ELF-1 (cell line): ENCODE results near the gene HERC2.
A peak's percentile ranks its signal among the peaks of the same experiment; 100 is the strongest.
"Not testable (repeated sequence)": the region's sequence is repeated elsewhere in the genome, so short reads cannot be mapped to it uniquely, and the experiment has no call there.

Experiments
- DNase-seq: peaks from one replicate; pipeline ENCODE4 v3.0.0-alpha.2; 2016; ENCODE audit warnings: low read depth, low spot score

Gene HERC2

GRCh38 chr15:28286031-28286430, 35.9 kb downstream of the HERC2 start:
- no peak for DNase-seq

DNA sequence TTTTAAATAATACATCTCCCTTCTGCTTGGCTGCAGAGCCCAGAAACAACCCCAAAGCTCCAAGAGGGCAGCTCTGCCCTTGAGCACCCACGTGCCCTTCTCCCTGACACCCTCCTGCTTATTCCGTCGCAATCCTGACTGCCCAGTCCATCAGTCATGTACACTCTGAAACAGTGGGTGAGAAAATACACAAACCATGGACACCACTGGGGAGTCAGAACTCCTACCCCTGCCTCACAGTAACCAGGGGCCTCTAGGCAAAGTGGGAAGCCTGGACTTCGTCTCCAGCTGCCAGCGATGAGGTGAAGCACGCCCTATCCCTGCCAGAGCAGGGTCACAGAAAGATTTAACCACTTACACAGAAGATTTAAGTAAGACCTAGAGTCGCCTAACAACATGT, 40.1 kb downstream of the HERC2 start:
- peak; percentile 46 for DNase-seq

- DNase-seq: no peak
Measured at GRCh38 chr15:28274635-28275034, 47.3 kb downstream of the HERC2 start.

- DNase-seq: no peak
Measured at GRCh38 chr15:28273873-28274610, 47.9 kb downstream of the HERC2 start.

DNA sequence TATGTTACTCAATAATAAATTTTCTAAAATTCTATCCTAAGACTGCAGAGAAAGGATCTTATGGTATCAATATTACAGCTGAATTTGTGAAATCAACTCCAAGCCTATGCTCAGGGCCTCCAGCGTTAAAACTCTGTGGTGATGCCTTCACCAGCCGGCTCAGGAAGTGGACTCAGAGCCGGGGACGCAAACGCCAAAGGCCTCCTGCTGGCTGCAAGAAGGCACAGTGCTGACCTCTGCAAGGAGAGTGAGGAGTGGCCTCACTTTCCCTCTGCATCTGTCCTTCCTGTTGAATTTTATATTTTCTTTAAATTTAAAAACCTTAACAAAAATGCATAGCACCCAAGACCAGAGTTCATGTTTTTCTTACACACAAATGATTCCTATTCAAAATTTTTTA, 48.5 kb downstream of the HERC2 start:
- DNase-seq: peak; percentile 8

- DNase-seq: no peak
Measured at GRCh38 chr15:28272587-28272986, 49.4 kb downstream of the HERC2 start.

GRCh38 chr15:28271697-28272260, 50.2 kb downstream of the HERC2 start:
- DNase-seq: no peak

GRCh38 chr15:28269097-28269496, 52.9 kb downstream of the HERC2 start:
- DNase-seq: no peak

DNA sequence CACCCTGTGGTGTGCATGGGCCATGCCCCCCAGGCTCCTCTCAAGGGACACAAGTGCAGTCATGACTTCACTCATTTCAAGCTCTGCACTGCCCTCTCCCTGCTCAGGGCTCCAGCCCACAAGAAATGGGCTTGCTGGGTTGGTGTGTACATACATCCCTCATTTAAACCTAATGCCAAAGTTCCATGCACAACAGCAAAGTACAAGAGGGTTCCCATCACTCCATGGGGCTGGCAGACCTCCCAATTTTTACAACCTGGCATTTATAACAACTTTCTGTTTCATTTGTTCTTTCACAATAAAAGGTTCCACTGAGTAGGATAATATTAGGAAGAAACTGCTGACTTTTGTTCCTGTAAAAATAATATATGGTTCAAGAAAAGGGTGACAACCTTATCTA, 54.3 kb downstream of the HERC2 start:
- no peak for DNase-seq

- no peak for DNase-seq
Measured at GRCh38 chr15:28265334-28266019, 56.5 kb downstream of the HERC2 start.

- no peak for DNase-seq
Measured at GRCh38 chr15:28264166-28264565, 57.8 kb downstream of the HERC2 start.

- no peak for DNase-seq
Measured at GRCh38 chr15:28262438-28262837, 59.5 kb downstream of the HERC2 start.

GRCh38 chr15:28260722-28261121, 61.3 kb downstream of the HERC2 start:
- DNase-seq: peak; percentile 17

GRCh38 chr15:28260317-28260716, 61.7 kb downstream of the HERC2 start:
- no peak for DNase-seq

DNA sequence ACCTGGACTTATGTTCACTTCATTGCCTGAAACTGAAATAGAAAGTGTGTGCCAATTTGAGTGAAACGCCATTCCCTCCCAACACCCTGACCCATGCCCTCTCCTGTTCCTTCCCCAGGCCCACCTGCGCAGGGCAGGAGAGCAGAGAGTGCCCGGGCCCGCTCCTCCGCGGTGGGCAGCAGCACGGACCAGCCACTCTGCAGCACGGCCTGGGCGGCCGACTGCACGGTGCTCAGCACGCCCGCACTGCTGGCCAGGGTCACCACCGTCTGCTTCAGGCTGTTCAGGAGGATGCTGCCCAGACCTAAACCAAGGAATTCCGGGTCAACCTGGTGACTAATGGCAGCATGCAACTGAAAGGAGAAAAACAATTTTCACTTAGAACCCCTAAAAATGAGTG, 66.0 kb downstream of the HERC2 start:
- DNase-seq: no peak

- no peak for DNase-seq
Measured at GRCh38 chr15:28252831-28253230, 69.1 kb downstream of the HERC2 start.

GRCh38 chr15:28246605-28247004, 75.4 kb downstream of the HERC2 start:
- no peak for DNase-seq

DNA sequence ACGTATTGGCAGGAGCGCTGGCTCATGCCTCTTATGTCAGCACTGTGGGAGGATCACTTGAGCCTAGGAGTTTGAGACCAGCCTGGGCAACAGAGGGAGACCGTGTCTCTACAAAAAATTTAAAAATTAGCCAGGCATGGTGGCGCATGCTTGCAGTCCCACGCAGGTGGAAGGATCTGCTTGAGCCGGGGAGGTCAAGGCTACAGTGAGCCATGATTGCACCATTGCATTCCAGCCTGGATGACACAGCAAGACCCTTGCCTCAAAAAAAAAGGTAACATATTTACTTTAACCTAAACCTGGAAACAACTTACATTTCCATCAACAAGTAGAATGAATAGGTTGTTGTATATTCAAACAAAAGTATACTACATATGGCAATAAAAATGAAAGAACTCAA, 78.1 kb downstream of the HERC2 start:
- DNase-seq: no peak

GRCh38 chr15:28243399-28243798, 78.6 kb downstream of the HERC2 start:
- no peak for DNase-seq

GRCh38 chr15:28238296-28238695, 83.7 kb downstream of the HERC2 start:
- DNase-seq: not testable (repeated sequence)

DNA sequence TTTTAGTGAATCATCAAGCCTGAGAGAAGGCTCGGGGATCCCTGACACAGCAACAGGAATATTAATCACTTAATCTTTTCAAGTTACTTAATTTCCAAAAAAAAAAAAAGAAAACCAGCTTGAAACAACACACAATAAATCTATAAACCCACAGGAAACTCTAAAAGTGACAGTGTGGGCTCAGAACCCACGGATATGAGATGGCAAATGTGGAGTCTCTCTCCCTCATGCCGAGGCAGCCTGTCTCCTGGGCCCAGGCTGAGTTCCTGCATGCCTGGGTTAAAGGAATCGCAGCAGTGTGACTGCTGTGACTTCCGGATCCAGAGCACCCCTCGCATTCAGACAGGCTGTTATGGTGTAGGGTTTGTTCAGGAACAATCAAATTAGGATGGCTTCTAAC, 90.2 kb downstream of the HERC2 start:
- DNase-seq: not testable (repeated sequence)

DNA sequence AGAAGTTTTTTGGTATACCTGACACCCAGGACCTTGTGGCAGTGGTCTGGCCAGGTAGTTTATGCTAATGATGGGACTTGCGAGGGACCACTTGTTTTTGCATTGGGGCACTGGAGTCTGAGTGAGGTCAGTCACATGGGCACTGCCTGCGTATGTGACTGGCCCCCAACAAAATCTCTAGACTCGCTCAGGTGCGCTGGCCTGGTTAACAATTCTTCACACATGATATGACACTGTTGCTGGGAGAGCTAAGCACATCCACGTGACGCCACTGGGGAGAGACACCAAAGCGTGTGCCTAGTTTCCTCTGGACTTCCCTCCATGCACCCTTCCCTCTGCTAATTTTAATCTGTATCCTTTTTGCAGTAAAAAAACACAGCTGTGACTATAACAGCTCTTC, 90.6 kb downstream of the HERC2 start:
- DNase-seq: not testable (repeated sequence)
